GM18517 (cell line): ENCODE data around the gene FOXK2.
A peak's percentile ranks its signal among the peaks of the same experiment; 100 is the strongest.
"Not testable (repeated sequence)": the region's sequence is repeated elsewhere in the genome, so short reads cannot be mapped to it uniquely, and the experiment has no call there.

Source experiments
- ATAC-seq: cut with Tn5 transposase; IDR thresholded peaks from one replicate; pipeline ENCODE4 v1.9.1; 2021; ENCODE audit warnings: mild to moderate bottlenecking, moderate library complexity; ENCODE audit not compliant: unreplicated experiment

FOXK2 gene

GRCh38 chr17:82494236-82495055, 25.1 kb upstream of the FOXK2 start:
- peak; percentile 55 for ATAC-seq

- ATAC-seq: no peak
Observed at GRCh38 chr17:82495844-82496528, 23.5 kb upstream of the FOXK2 start.

- ATAC-seq: peak; percentile 46
Observed at GRCh38 chr17:82496529-82497434, 22.8 kb upstream of the FOXK2 start.

GRCh38 chr17:82497483-82498405, 21.8 kb upstream of the FOXK2 start:
- no peak for ATAC-seq

GRCh38 chr17:82502207-82502606, 17.3 kb upstream of the FOXK2 start:
- ATAC-seq: no peak

GRCh38 chr17:82503094-82503727, 16.3 kb upstream of the FOXK2 start:
- no peak for ATAC-seq

- ATAC-seq: no peak
Observed at GRCh38 chr17:82503728-82504308, 15.7 kb upstream of the FOXK2 start.

GRCh38 chr17:82505296-82505695, 14.2 kb upstream of the FOXK2 start:
- no peak for ATAC-seq

GRCh38 chr17:82506402-82506801, 13.1 kb upstream of the FOXK2 start:
- peak; percentile 94 for ATAC-seq

GRCh38 chr17:82507631-82508175, 11.8 kb upstream of the FOXK2 start:
- ATAC-seq: no peak

- not testable (repeated sequence) for ATAC-seq
Observed at GRCh38 chr17:82511642-82512041, 7.9 kb upstream of the FOXK2 start.

- not testable (repeated sequence) for ATAC-seq
Observed at GRCh38 chr17:82513864-82514263, 5.7 kb upstream of the FOXK2 start.

GRCh38 chr17:82517230-82517865, 2.2 kb upstream of the FOXK2 start:
- no peak for ATAC-seq

GRCh38 chr17:82519971-82520903, 705 bp downstream of the FOXK2 start:
- ATAC-seq: no peak

- ATAC-seq: no peak
Observed at GRCh38 chr17:82524540-82524939, 5.0 kb downstream of the FOXK2 start.

GRCh38 chr17:82525712-82526111, 6.2 kb downstream of the FOXK2 start:
- ATAC-seq: no peak

GRCh38 chr17:82527898-82528297, 8.4 kb downstream of the FOXK2 start:
- no peak for ATAC-seq
